SK-N-SH treated with all-trans-retinoic acid at 6 μM for 48 hours (cell line): ENCODE measurements around the gene GREB1.

Experiments used
- CREB5 ChIP-seq: fragments of 250-450 bp; sonication (Bioruptor Pico); IDR thresholded peaks from 2 replicates; pipeline ENCODE4 v1.5.1; 2020; ENCODE audit warnings: low read depth, mild to moderate bottlenecking, moderate library complexity
- CSDC2 ChIP-seq: fragments of 250-450 bp; sonication (Bioruptor Pico); IDR thresholded peaks from 2 replicates; pipeline ENCODE4 v1.5.0; 2020; ENCODE audit warnings: mild to moderate bottlenecking, moderate library complexity
- ESRRG ChIP-seq: fragments of 250-450 bp; sonication (Bioruptor Pico); IDR thresholded peaks from 2 replicates; pipeline ENCODE4 v1.6.1; 2021; ENCODE audit warnings: mild to moderate bottlenecking
- GLIS3 ChIP-seq: fragments of 250-450 bp; sonication (Bioruptor Pico); IDR thresholded peaks from 2 replicates; pipeline ENCODE4 v1.5.0; 2020; ENCODE audit warnings: mild to moderate bottlenecking, moderate library complexity
- OSR1 ChIP-seq: fragments of 250-450 bp; sonication (Bioruptor Pico); IDR thresholded peaks from 2 replicates; pipeline ENCODE4 v1.8.0; 2022; ENCODE audit warnings: moderate library complexity, mild to moderate bottlenecking, inconsistent platforms
- PATZ1 ChIP-seq: fragments of 250-450 bp; sonication (Bioruptor Pico); IDR thresholded peaks from 2 replicates; pipeline ENCODE4 v1.8.0; 2020; ENCODE audit warnings: mild to moderate bottlenecking, moderate library complexity, borderline replicate concordance
- PPARA ChIP-seq: fragments of 250-450 bp; sonication (Bioruptor Pico); IDR thresholded peaks from 2 replicates; pipeline ENCODE4 v1.5.0; 2020; ENCODE audit warnings: mild to moderate bottlenecking, borderline replicate concordance
- RARB ChIP-seq: fragments of 250-450 bp; sonication (Bioruptor Pico); IDR thresholded peaks from 2 replicates; pipeline ENCODE4 v1.8.0; 2021; ENCODE audit warnings: mild to moderate bottlenecking, moderate library complexity
- SNAI2 ChIP-seq: fragments of 250-450 bp; sonication (Bioruptor Pico); IDR thresholded peaks from 2 replicates; pipeline ENCODE4 v1.5.0; 2020; ENCODE audit warnings: mild to moderate bottlenecking, moderate library complexity
- TSHZ2 ChIP-seq: fragments of 250-450 bp; sonication (Bioruptor Pico); IDR thresholded peaks from 2 replicates; pipeline ENCODE4 v1.5.0; 2020; ENCODE audit warnings: mild to moderate bottlenecking, moderate library complexity
- ZFP3 ChIP-seq: fragments of 250-450 bp; sonication (Bioruptor Pico); IDR thresholded peaks from 2 replicates; pipeline ENCODE4 v1.5.0; 2020; ENCODE audit warnings: mild to moderate bottlenecking, moderate library complexity
- ZFP30 ChIP-seq: fragments of 450-650 bp; formaldehyde crosslinking; IDR thresholded peaks from 2 replicates; pipeline ENCODE4 v1.5.0; 2022; ENCODE audit warnings: mild to moderate bottlenecking, moderate library complexity
- ZNF565 ChIP-seq: fragments of 450-650 bp; formaldehyde crosslinking; conservative IDR thresholded peaks from 2 replicates; pipeline ENCODE4 v1.5.0; 2020; ENCODE audit warnings: low read depth, mild to moderate bottlenecking, moderate library complexity
- ZNF8 ChIP-seq: fragments of 450-650 bp; formaldehyde crosslinking; IDR thresholded peaks from 2 replicates; pipeline ENCODE4 v1.5.0; 2020; ENCODE audit warnings: mild to moderate bottlenecking, moderate library complexity

- no peak for TF ChIP-seq PPARA
- no peak for TF ChIP-seq OSR1
- TF ChIP-seq SNAI2: no peak
- no peak for TF ChIP-seq CREB5
- TF ChIP-seq PATZ1 (CRISPR knock-in tag): no peak
- no peak for TF ChIP-seq TSHZ2 (CRISPR knock-in tag)
- no peak for TF ChIP-seq ESRRG (CRISPR knock-in tag)
- TF ChIP-seq RARB (CRISPR knock-in tag): no peak
- no peak for TF ChIP-seq GLIS3 (CRISPR knock-in tag)
- no peak for TF ChIP-seq ZFP30 (CRISPR knock-in tag)
- no peak for TF ChIP-seq ZFP3 (CRISPR knock-in tag)
- TF ChIP-seq ZNF565 (CRISPR knock-in tag): no peak
- TF ChIP-seq ZNF8 (CRISPR knock-in tag): no peak
- TF ChIP-seq CSDC2 (CRISPR knock-in tag): no peak
These were observed 125.2 kb downstream of the GREB1 start for GRCh38 chr2:11659115-11659475.
